ENCODE data around the gene PLS3.

DNA sequence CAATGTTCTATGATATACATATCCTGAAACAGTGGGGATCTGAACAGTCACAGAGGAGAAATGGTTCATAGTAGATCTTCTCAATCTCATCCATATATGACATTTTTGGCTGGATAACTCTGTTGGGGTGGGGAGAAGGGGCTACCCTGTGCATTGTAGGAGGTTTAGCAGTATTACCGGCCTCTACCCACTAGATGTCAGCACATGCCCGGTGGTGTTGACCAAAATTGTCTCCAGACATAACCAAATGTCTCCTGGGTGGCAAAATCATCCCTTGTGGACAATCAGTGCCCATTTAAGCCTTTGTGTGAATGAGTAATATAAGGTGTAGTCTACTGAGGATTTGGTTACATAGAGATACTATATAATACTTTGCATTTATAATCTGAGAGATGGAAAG lies 89.9 kb downstream of the PLS3 start:
- TF ChIP-seq POLR2A (IDR thresholded peaks at IDR 0.05; ENCODE audit: low read length) (no peak), GATA1 (IDR thresholded peaks at IDR 0.05; ENCODE audit: low read depth, low read length) (no peak)

All from erythroblast (primary cell).